ENCODE results near the gene TPP2. TPM values are rescaled to one million over a fixed set of nuclear protein-coding genes. Genes with fewer than 3 reads are reported as not detected.

The TPP2 gene
- total and polyA plus RNA-seq, 9 of the 15 experiments (the other 6 are each of a cell fraction or from before 2014, with no cell fraction given) = 18.8 to 87.7 (median 55.9) TPM

- TF ChIP-seq ZNF124 (CRISPR knock-in tag; IDR thresholded peaks at IDR 0.05) (no peak), ZNF75A (CRISPR knock-in tag; IDR thresholded peaks at IDR 0.05) (no peak), HDAC8 (tag; IDR thresholded peaks at IDR 0.05) (no peak), CCNT2 (IDR thresholded peaks at IDR 0.05; ENCODE audit: borderline replicate concordance, extremely low read depth, insufficient read length, low read depth, low read length) (no peak), SPI1 (IDR thresholded peaks at IDR 0.05; ENCODE audit: borderline replicate concordance, low read depth, low read length) (no peak), RNF2 (IDR thresholded peaks at IDR 0.05) (no peak), CTCF (IDR thresholded peaks at IDR 0.05 in 2 of 3, conservative IDR thresholded peaks at IDR 0.05 in 1 of 3; ENCODE audit: insufficient read depth in 2 of 3, low read depth in 1 of 3, low read length in 3 of 3) (no peak), RBBP5 (IDR thresholded peaks at IDR 0.05; ENCODE audit: borderline replicate concordance, insufficient read depth, low read length, poor library complexity, severe bottlenecking) (no peak), YBX1 (IDR thresholded peaks at IDR 0.05) (no peak), USF1 (CRISPR knock-in tag; IDR thresholded peaks at IDR 0.05) (no peak)
Measured at GRCh38 chr13:102702965-102703725, 106.4 kb downstream of the TPP2 start (continued).

All from K562 (cell line).